ENCODE results near the gene HSD17B12.
A peak's percentile ranks its signal among the peaks of the same experiment; 100 is the strongest.

HSD17B12 gene

DNA sequence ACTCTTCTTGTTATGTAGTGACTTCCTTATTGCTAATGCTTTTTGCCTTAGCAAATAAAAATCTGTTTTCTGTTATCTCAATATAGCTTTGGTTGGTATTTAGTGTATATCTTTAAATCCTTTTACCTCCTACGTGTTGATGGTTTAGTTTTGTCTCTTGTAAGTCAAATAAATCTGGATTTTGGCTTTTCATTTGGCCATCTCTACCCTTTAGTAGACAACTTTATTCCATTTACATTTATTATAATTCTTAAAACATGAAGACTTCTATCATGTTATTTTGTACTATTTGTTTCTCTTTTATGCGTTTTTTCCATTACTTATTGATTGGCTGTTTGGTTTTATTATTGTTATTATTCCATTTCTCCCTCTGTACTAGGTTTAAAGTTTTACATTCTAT is 180.6 kb downstream of the HSD17B12 start:
- no peak for DNase-seq

DNA sequence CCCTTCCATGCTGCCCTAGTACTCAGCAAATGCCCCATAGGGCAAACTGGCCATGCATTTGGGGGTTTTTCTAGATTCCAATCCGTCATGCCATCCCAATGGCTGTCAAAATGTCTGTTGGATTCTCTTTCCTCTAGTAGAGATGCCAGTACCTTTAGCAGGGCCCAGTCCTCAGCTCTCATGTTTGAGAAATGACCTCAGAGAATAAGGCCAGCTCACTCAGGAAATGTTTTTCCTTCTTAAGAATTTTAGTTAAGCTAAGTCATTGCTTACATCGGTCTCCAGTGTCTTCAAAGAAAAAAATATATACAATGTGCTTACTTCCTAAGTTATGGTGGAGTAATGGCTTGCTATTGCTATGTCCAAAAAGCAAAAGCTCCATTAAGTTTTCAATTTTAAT is 186.0 kb downstream of the HSD17B12 start:
- DNase-seq: no peak

DNA sequence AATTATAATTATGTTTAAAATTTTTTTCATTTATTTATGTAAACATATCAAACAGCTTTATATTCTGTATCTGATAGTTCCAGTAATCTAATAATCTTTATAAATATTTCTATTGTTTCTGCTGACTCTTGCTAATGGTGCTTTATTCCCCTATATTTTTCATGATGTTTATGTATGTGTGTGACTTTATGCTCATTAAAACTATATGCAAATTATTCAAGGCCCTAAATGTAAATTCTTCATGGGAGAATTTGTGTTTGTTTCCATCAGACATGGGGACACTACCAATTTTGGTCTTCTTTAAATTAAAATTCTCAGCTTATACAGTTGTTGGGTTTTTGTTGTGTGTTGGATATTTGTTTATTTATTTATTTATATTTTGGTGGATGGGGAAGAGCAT is 186.4 kb downstream of the HSD17B12 start:
- no peak for DNase-seq

- DNase-seq: peak in 1 of 56 donors; percentile 7
Measured at GRCh38 chr11:43868852-43869567, 188.5 kb downstream of the HSD17B12 start.

DNA sequence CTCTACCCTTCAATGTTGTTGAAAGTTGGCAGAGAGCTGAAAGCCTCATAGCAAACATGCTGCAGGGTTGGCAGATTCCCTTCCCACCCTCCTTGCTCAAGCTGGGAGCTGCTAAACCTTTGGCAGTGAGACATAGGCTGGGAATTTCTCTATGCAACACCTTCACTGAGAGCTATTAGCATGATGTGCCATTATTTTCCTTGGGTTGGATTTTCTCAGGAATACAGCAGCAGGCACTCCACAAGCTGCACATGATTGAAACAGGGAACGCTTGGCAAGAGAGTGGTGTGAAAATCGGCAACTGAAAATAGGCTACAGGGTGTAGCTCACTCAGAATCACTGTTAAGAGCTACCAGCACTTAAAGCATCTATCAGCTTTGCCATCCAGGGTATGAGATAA is 190.5 kb downstream of the HSD17B12 start:
- DNase-seq: peak in 14 of 56 donors; percentile 1 to 64 (median 17)

GRCh38 chr11:43872995-43873394 is 192.5 kb downstream of the HSD17B12 start:
- no peak for DNase-seq

DNA sequence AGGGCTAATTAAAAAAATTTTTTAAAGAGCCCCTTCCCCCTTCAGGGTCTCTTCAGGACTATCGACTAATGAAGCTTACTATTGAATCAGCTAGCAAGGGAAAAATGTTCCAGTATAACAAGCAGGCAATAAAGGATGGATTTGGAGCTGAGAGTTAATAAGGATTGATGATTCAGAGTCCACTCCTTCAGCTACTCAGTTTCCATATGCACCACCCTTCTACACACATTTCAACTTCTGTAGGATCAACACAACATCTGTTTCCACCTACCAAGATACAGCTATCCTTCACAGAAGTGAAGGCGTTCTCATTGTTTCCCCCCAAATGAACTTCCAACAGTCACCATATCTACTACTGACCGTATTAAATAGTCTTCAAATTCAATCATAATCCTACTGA is 193.5 kb downstream of the HSD17B12 start:
- DNase-seq: no peak

- DNase-seq: no peak
Measured at GRCh38 chr11:43874738-43875137, 194.2 kb downstream of the HSD17B12 start.

GRCh38 chr11:43879789-43880639 is 199.5 kb downstream of the HSD17B12 start:
- DNase-seq: no peak

DNA sequence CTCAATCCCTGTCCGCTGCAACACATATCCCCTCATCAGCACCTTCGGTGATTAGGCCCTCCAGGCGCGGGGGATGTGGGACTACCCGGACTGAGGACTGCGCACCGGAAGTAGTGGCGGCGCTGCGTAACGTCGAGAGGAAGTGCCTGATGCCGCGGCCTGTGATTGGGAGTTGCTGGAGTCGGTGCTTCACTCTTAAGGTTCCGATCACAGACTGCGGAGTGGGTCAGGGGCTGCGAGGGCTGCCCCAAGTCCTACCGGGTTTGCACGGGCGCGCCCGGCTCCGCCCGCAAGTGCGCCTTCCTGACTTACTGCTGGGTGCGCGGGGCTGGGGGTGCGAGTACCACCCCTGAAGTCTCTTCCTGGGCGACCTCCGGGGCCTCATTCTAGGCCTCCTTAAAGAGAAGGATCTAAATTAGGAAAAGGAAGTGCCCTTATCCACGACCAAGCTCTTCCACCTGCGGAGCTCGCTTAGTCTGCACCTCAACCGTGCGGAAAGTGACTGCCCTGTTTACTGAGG is 200.2 kb downstream of the HSD17B12 start, which contains the start of gene ALKBH3:
Gene ALKBH3, plus strand, starts transcription at position 192 of the 520 bp plus-strand sequence. CDS start 1,822 bp downstream, outside the sequence.
- DNase-seq: peak; percentile 55 to 94 (median 86)

GRCh38 chr11:43892851-43893250 is 212.3 kb downstream of the HSD17B12 start:
- no peak for DNase-seq

DNA sequence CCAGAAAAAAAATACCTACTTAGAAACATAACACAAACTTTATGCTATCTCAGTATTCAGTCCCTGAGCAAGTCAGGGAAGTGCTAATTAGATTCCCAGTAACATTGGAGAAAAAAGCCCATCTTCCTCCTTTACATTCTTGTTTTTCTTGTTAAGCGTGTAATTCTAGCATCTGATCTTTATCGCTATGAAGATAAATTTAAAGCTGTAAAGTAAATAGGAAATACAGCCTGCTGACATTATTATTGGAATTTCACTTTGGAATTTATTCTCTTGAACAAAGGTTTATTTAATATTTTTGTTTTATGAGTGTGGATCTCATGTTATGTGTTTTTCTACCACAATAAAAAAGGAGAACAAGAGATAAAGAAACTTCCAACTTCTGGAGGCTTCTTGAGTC is 214.0 kb downstream of the HSD17B12 start:
- DNase-seq: no peak

- peak in 4 of 56 donors; percentile 4 to 18 (median 5) for DNase-seq
Measured at GRCh38 chr11:43895601-43896000, 215.1 kb downstream of the HSD17B12 start.

DNA sequence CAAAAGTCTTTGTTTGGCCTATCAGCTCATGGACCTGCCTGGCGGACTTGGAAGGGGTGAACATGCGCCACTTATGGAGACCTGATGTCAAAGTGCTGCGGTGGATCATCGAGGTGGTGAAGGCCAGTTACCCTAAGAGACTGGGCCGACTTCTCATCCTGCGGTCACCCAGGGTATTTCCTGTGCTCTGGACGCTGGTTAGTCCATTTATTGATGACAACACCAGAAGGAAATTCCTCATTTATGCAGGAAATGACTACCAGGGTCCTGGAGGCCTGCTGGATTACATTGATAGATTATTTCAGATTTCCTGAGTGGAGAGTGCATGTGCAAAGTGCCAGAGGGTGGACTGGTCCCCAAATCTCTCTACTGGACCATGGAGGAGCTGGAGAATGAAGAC is 218.0 kb downstream of the HSD17B12 start:
- DNase-seq: no peak

DNA sequence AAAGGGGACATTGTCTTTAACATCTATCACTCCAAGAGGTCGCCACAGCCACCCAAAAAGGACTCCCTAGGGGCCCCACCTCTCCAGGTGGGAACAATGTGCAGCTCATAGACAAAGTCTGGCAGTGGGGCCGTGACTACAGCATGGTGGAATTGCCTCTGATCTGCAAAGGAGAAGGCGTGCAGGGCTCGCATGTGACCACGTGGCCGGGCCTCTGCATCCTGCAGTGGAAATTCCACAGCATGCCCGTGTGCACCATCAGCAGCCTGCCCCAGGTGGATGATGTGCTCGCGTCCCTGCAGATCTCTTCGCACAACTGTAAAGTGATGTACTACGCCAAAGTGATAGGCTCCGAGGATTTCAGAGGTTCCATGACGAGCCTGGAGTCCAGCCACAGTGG is 218.6 kb downstream of the HSD17B12 start:
- no peak for DNase-seq

DNA sequence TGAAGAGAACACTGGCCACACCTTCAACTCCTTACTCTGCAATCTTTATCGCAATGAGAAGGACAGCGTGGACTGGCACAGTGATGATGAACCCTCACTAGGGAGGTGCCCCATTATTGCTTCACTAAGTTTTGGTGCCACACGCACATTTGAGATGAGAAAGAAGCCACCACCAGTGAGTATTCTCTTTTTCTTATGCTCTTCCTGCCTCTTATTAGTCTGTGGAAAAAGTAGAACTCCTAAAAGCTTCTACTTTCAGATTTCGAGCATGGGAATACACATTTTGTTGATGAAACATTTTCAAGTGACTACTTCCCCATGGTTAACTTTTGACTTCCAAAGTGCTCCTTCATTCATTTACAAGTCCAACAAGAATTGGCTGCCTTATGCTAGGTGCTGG is 221.0 kb downstream of the HSD17B12 start:
- no peak for DNase-seq

DNA sequence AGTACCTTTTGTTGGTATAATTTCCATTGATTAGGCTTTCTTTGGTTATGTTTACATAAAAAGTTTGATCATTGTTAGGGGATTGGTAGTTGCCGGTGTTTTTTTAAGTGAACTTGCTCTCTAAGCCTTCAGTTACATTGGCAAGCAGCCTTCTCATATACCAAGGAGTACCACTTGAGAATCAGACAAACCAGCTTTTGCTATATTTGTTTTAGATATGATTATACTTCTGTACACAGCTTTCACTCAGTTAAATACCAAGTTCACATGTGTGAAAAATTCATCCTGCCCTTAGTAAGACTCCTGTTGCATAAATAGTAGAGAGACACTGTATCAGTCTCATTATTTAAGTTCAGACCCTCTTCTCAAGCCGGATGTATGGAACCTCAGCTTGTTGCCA is 222.5 kb downstream of the HSD17B12 start:
- DNase-seq: no peak

DNA sequence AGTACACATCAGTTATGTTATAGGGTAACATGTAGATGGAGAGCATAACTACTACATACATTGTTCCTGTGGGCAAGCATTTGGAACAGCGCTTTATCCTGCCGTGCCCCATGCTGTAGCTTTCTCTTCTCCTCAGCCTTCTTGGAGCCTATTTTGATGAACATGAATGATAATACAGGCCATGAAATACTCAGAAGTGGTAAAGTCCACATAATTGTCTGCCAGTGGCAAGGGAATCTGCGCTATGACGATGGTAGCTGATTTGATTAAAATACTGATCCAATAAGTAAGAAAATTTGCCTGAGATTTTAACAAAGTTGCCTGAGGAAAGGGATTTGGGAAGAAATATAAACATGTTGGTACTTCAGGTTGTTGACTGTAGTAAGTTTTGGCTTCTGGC is 223.4 kb downstream of the HSD17B12 start:
- DNase-seq: no peak

GRCh38 chr11:43904742-43905535 is 224.4 kb downstream of the HSD17B12 start:
- peak in 10 of 56 donors; percentile 5 to 28 (median 22) for DNase-seq

- peak in 13 of 56 donors; percentile 5 to 60 (median 15) for DNase-seq
Measured at GRCh38 chr11:43905813-43906241, 225.3 kb downstream of the HSD17B12 start.

Measured in amygdala (tissue), 56 donors.